T-helper 2 cell treated with Interferon-gamma antibody and Interleukin-4, amounts not matched to agents 100 ng/mL and 5 ng/mL, for 36 hours (primary cell): ENCODE results near the gene FAM186B. TPM values are rescaled to one million over a fixed set of nuclear protein-coding genes. Genes with fewer than 3 reads are reported as not detected.

ENCODE experiments used
- intact Hi-C: fragments of 100-400 bp; cut with micrococcal nuclease; formaldehyde crosslinking; loops from one replicate; pipeline ENCODE4 v1.15.1; 2023
- total RNA-seq: library from RNA; stranded (reverse); gene quantifications from 2 replicates; pipeline ENCODE4 v1.2.3, GENCODE V29; 2022

Gene FAM186B
- total RNA-seq, 1 donor from 2014 or later, result 0.16 TPM

GRCh38 chr12:49539406-49540228, 65.8 kb downstream of the FAM186B start:
- intact Hi-C loops, result loop anchor here (2.0 to 5.0 kb wide), 2 partner anchors 83 to 181 kb away; partner anchors contain the start of gene PRPF40B

- intact Hi-C loops, result loop anchor here (1.0 to 5.0 kb wide), 3 partner anchors 30 to 180 kb away; partner anchors contain the start of genes MCRS1 and PRPF40B
Measured at GRCh38 chr12:49538510-49539403, 66.7 kb downstream of the FAM186B start, which contains the start of gene KCNH3. KCNH3 (plus strand) TSS chr12:49539030; CDS start chr12:49539417, 387 bp downstream.

GRCh38 chr12:49537752-49538509, 67.5 kb downstream of the FAM186B start:
- intact Hi-C loops, result loop anchor here (1.0 to 5.0 kb wide), 3 partner anchors 30 to 179 kb away; partner anchors contain the start of genes MCRS1 and PRPF40B

Other genes with a start within 250 kb of the FAM186B start
- 14.6 and 17.5 TPM in 2 replicates for gene SPATS2, start 238.2 kb downstream of the FAM186B start, total RNA-seq
- 0.82 and 1.2 TPM in 2 replicates for gene KCNH3, start 66.6 kb downstream of the FAM186B start, total RNA-seq
- gene MCRS1, start 37.5 kb downstream of the FAM186B start, total RNA-seq, result 90.8 and 91.2 TPM in 2 replicates
- 10.1 and 10.8 TPM in 2 replicates for gene PRPF40B, start 17.9 kb upstream of the FAM186B start, total RNA-seq
- gene FMNL3, start 101.8 kb upstream of the FAM186B start, total RNA-seq, result 25.0 and 25.2 TPM in 2 replicates
- 442 and 445 TPM in 2 replicates for gene TMBIM6, start 135.9 kb upstream of the FAM186B start, total RNA-seq
- 2.3 and 2.4 TPM in 2 replicates for gene NCKAP5L, start 222.8 kb upstream of the FAM186B start, total RNA-seq
- 5.7 and 5.9 TPM in 2 replicates for gene BCDIN3D, start 237.5 kb upstream of the FAM186B start, total RNA-seq